HepG2 (cell line): ENCODE results near the gene OR8D4. TPM values are rescaled to one million over a fixed set of nuclear protein-coding genes. Genes with fewer than 3 reads are reported as not detected.

ENCODE experiments used
- ATAC-seq: fragments of 200-7000 bp; cut with Tn5 transposase; 3 replicates; pipeline ENCODE4 v1.9.1; 2020; ENCODE audit warnings: mild to moderate bottlenecking, moderate library complexity
- BruUV-seq: library from RNA; stranded (reverse); fragments of 400-500 nt; replicated peaks from 2 replicates; lab custom pipeline; 2021; lab: Mats Ljungman, UMichigan
- CTCF ChIA-PET: fragments of 300-600 bp; formaldehyde crosslinking; extraction: SDS; loops from one replicate; lab custom pipeline; 2021; ENCODE audit warnings: low total read pairs, inconsistent platforms, low intra/inter-chr PET ratio; lab: Yijun Ruan, JAX
- POLR2A ChIA-PET: fragments of 350-600 bp; sonication (Branson Sonifier 250); formaldehyde crosslinking; loops from one replicate; lab custom pipeline; 2020; ENCODE audit warnings: antibody characterized with exemption, inconsistent platforms; lab: Yijun Ruan, JAX
- DNase-seq: peaks from one replicate; pipeline ENCODE4 v3.0.0-alpha.2; 2015; ENCODE audit warnings: low spot score
- FAIRE-seq: peaks from 3 replicates; lab custom pipeline; 2011; peaks lifted over from hg19 to GRCh38; lab: Jason Lieb, UNC
- H2AFZ ChIP-seq: one replicate; pipeline ENCODE4 v1.6.1; 2011; ENCODE audit warnings: low read length, inconsistent platforms
- H3K27ac ChIP-seq: fragments of 300-600 bp; 3 replicates; pipeline ENCODE4 v1.8.0; 2011; ENCODE audit warnings: mixed run types, mild to moderate bottlenecking, mixed read lengths, low read length, inconsistent platforms; ENCODE audit not compliant: insufficient read depth; ENCODE audit errors: extremely low read length
- H3K27me3 ChIP-seq, 2 experiments: fragments of 200-600 bp in 1 of 2; 2 replicates in 1 of 2; 3 replicates in 1 of 2; pipeline versions ENCODE4 v1.6.0 to v1.8.0; 2011; ENCODE audit warnings: low read length in 2 of 2, mild to moderate bottlenecking in 2 of 2, moderate library complexity in 2 of 2, inconsistent platforms in 1 of 2; ENCODE audit not compliant: insufficient read depth in 2 of 2, control insufficient read depth in 1 of 2
- H3K36me3 ChIP-seq, 2 experiments: fragments of 200-600 bp in 1 of 2; replicated peaks in 1 of 2; 2 replicates in 1 of 2; 3 replicates in 1 of 2; pipeline versions ENCODE4 v1.5.1 to v1.8.0; 2011; ENCODE audit warnings: low read length in 2 of 2, inconsistent platforms in 1 of 2; ENCODE audit not compliant: insufficient read depth in 2 of 2, control insufficient read depth in 1 of 2
- H3K4me1 ChIP-seq: 2 replicates; pipeline ENCODE4 v1.5.1; 2012; ENCODE audit warnings: low read length, inconsistent platforms; ENCODE audit not compliant: insufficient read depth
- H3K4me2 ChIP-seq: 2 replicates; pipeline ENCODE4 v1.6.0; 2011; ENCODE audit warnings: low read depth, low read length, inconsistent platforms
- H3K4me3 ChIP-seq, 3 experiments: fragments of 200-600 bp in 1 of 3; sonication (generic), shearing (Covaris generic) in 1 of 3; replicated peaks in 1 of 3; 2 replicates each; pipeline ENCODE4 v1.5.1; 2011 to 2016; ENCODE audit warnings: low read length in 3 of 3, inconsistent platforms in 2 of 3, low read depth in 2 of 3, mild to moderate bottlenecking in 2 of 3, control low read depth in 1 of 3, mixed read lengths in 1 of 3; ENCODE audit not compliant: insufficient read depth in 1 of 3
- H3K79me2 ChIP-seq: one replicate; pipeline ENCODE4 v1.6.1; 2011; ENCODE audit warnings: low read length, inconsistent platforms; ENCODE audit not compliant: insufficient read depth
- H3K9ac ChIP-seq: 2 replicates; pipeline ENCODE4 v1.6.0; 2011; ENCODE audit warnings: mild to moderate bottlenecking, low read depth, low read length, inconsistent platforms; ENCODE audit not compliant: insufficient read depth
- H3K9me3 ChIP-seq: 2 replicates; pipeline ENCODE4 v1.5.1; 2012; ENCODE audit warnings: mild to moderate bottlenecking, low read length
- H4K20me1 ChIP-seq: 2 replicates; pipeline ENCODE4 v1.6.0; 2011; ENCODE audit warnings: inconsistent platforms, mild to moderate bottlenecking, low read length, moderate library complexity; ENCODE audit not compliant: insufficient read depth
- CENPT ChIP-seq: sonication (generic); formaldehyde crosslinking; IDR thresholded peaks from 2 replicates; pipeline ENCODE4 v1.8.0; 2022; ENCODE audit warnings: low read depth, mild to moderate bottlenecking, moderate library complexity, missing genetic modification reagents
- DRAP1 ChIP-seq: IDR thresholded peaks from 2 replicates; pipeline ENCODE4 v1.6.1; 2016; ENCODE audit warnings: missing genetic modification reagents, missing compliant biosample characterization
- DZIP1 ChIP-seq: sonication (generic); formaldehyde crosslinking; IDR thresholded peaks from 2 replicates; pipeline ENCODE4 v1.5.0; 2020; ENCODE audit warnings: mild to moderate bottlenecking, missing genetic modification reagents
- GRHL1 ChIP-seq: sonication (generic); formaldehyde crosslinking; conservative IDR thresholded peaks from 2 replicates; pipeline ENCODE4 v1.8.0; 2022; ENCODE audit warnings: missing genetic modification reagents
- IKZF1 ChIP-seq: fragments of 450-650 bp; IDR thresholded peaks from 2 replicates; pipeline ENCODE4 v1.7.1; 2016
- ISL2 ChIP-seq: sonication (generic); formaldehyde crosslinking; IDR thresholded peaks from 2 replicates; pipeline ENCODE4 v1.5.0; 2020; ENCODE audit warnings: missing genetic modification reagents
- LBX2 ChIP-seq: sonication (generic); formaldehyde crosslinking; IDR thresholded peaks from 2 replicates; pipeline ENCODE4 v1.5.0; 2020; ENCODE audit warnings: missing genetic modification reagents, mild to moderate bottlenecking, borderline replicate concordance
- MXI1 ChIP-seq: IDR thresholded peaks from 3 replicates; pipeline ENCODE4 v1.6.1; 2012; ENCODE audit warnings: low read depth, low read length, inconsistent platforms, borderline replicate concordance
- SKI ChIP-seq: fragments of 450-650 bp; IDR thresholded peaks from one replicate; pipeline ENCODE4 v1.6.1; 2018; ENCODE audit warnings: mild to moderate bottlenecking; ENCODE audit not compliant: partially characterized antibody
- TGIF2 ChIP-seq: IDR thresholded peaks from 2 replicates; pipeline ENCODE4 v1.6.1; 2016; ENCODE audit warnings: control low read depth, missing compliant biosample characterization
- UBTF ChIP-seq: sonication (generic); formaldehyde crosslinking; IDR thresholded peaks from 2 replicates; pipeline ENCODE4 v1.4.0; 2020; ENCODE audit warnings: mild to moderate bottlenecking, missing genetic modification reagents
- ZFP36L2 ChIP-seq: sonication (generic); formaldehyde crosslinking; IDR thresholded peaks from 2 replicates; pipeline ENCODE4 v1.4.0; 2020; ENCODE audit warnings: missing genetic modification reagents
- ZKSCAN8 ChIP-seq: IDR thresholded peaks from 2 replicates; pipeline ENCODE4 v1.6.1; 2016; ENCODE audit warnings: borderline replicate concordance, missing genetic modification reagents, missing compliant biosample characterization
- ZNF550 ChIP-seq: sonication (generic); formaldehyde crosslinking; IDR thresholded peaks from 2 replicates; pipeline ENCODE4 v1.4.0; 2020; ENCODE audit warnings: mild to moderate bottlenecking, missing genetic modification reagents, borderline replicate concordance
- ZNF616 ChIP-seq: sonication (generic); formaldehyde crosslinking; IDR thresholded peaks from 2 replicates; pipeline ENCODE4 v1.5.0; 2020; ENCODE audit warnings: low read depth, mild to moderate bottlenecking, missing genetic modification reagents
- WGBS: methylation state at CpG from one replicate; pipeline ENCODE4 v1.1.6; 2017; ENCODE audit warnings: low lambda C conversion rate; 5-methylcytosine and 5-hydroxymethylcytosine counted together
- in situ Hi-C: cut with HindIII; loops from 2 replicates; pipeline ENCODE4 v1.10.0; 2017; ENCODE audit warnings: low pct_unique_long_range_greater_than_20kb; ENCODE audit not compliant: extremely low pct_ligation_motif_present
- intact Hi-C: fragments of 100-400 bp; cut with micrococcal nuclease; formaldehyde crosslinking; loops from one replicate; pipeline ENCODE4 v1.10.0; 2022; ENCODE audit not compliant: unreplicated experiment
- polyA plus RNA-seq, 8 experiments: library from polyadenylated mRNA; depleted of rRNA in 3 of 8; stranded (reverse) in 7 of 8; unstranded in 1 of 8; fragments of >200 nt; fragmentation: Illumina TruSeq in 4 of 8; extraction: Trizol in 4 of 8; gene quantifications; 2 replicates each; pipeline versions ENCODE4 v1.2.1 to v1.2.3, GENCODE V29; 2011 to 2016; ENCODE audit warnings: low read depth in 4 of 8, missing spikeins in 1 of 8, mixed read lengths in 1 of 8; ENCODE audit not compliant: insufficient read depth in 1 of 8
- total RNA-seq, 5 experiments: library from RNA; depleted of rRNA; stranded (reverse); fragments of >200 nt; fragmentation: Illumina TruSeq; extraction: Trizol; gene quantifications; 2 replicates each; pipeline ENCODE4 v1.2.3, GENCODE V29; 2016; ENCODE audit warnings: low read depth in 1 of 5

OR8D4 gene
- total and polyA plus RNA-seq, 2 of the 13 experiments (the other 11 are each of a cell fraction or from before 2014, with no cell fraction given): not detected

- TF ChIP-seq DZIP1: no peak
- no peak for TF ChIP-seq ISL2
- TF ChIP-seq ZNF550 (CRISPR knock-in tag): no peak
- TF ChIP-seq DRAP1 (CRISPR knock-in tag): no peak
- no peak for TF ChIP-seq IKZF1
- no peak for TF ChIP-seq ZFP36L2 (CRISPR knock-in tag)
Measured at GRCh38 chr11:123939317-123939716, 37.4 kb downstream of the OR8D4 start, which contains the start of gene OR4D5 (continued).

- in situ Hi-C loops (no loop called here), intact Hi-C loops (no loop called here)
- 0% methylated on average over 4 of the region's 4 CpGs for WGBS
- ChIA-PET CTCF (no interaction called here), POLR2A (no interaction called here)
- ATAC-seq (no peak), FAIRE-seq (no peak), DNase-seq (no peak)
- Histone ChIP-seq H3K27me3 (no peaks in the 10 kb centered on the region), H3K4me2 (no peak overlapping the region), H3K79me2 (no peaks in the 10 kb centered on the region), H3K9me3 (peaks cover 25% of the 10 kb centered on the region), H3K4me3 (no peak overlapping the region), H3K27ac (no peak overlapping the region), H3K9ac (no peak overlapping the region), H3K4me1 (no peaks in the 10 kb centered on the region), H3K36me3 (no peaks in the 10 kb centered on the region), H4K20me1 (no peaks in the 10 kb centered on the region), H2AFZ (no peak overlapping the region)
- BruUV-seq: no TSS peak
- TF ChIP-seq SKI: no peak
- TF ChIP-seq ZNF550 (CRISPR knock-in tag): no peak
- TF ChIP-seq GRHL1 (CRISPR knock-in tag): no peak
- TF ChIP-seq CENPT (CRISPR knock-in tag): no peak
- no peak for TF ChIP-seq ZKSCAN8 (CRISPR knock-in tag)
- no peak for TF ChIP-seq ZNF616 (CRISPR knock-in tag)
- no peak for TF ChIP-seq MXI1
- no peak for TF ChIP-seq UBTF
- TF ChIP-seq TGIF2 (CRISPR knock-in tag): no peak
- TF ChIP-seq LBX2 (CRISPR knock-in tag): no peak
Measured at GRCh38 chr11:123942413-123942812, 40.4 kb downstream of the OR8D4 start.
